OCI-LY1 (cell line): ENCODE results near the gene SLC36A2.

ENCODE experiments used
- CTCF ChIP-seq: fragments of 200-600 bp; sonication (generic), shearing (Covaris generic); IDR thresholded peaks from 2 replicates; pipeline ENCODE4 v1.5.1; 2017; ENCODE audit warnings: mild to moderate bottlenecking, antibody characterized with exemption, low read length, moderate library complexity, mixed read lengths
- EZH2 ChIP-seq: fragments of 200-600 bp; sonication (generic), shearing (Covaris generic); IDR thresholded peaks from 2 replicates; pipeline ENCODE4 v1.8.0; 2017; ENCODE audit warnings: borderline replicate concordance, mixed run types, mild to moderate bottlenecking, antibody characterized with exemption, low read length, moderate library complexity, mixed read lengths

DNA sequence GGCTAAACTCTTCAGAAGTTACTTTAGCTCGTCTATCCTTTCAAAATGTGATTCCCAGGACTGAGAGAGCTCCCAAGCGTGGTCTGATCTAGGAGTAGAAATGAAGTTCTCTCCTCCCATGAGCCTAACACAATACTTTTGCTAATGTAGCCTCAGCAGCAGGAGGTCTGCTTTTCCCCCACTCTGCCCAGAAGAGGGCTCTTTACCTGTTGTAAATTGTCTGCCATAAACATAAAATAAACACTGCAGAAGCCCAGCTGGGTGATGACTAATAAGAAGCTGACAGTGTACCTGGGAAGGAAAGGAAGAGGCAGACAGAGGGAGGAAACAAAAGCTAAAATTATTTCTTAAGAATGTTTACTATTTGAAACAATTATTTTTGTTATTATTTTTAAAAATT lies 59.2 kb downstream of the SLC36A2 start:
- TF ChIP-seq CTCF (peak; percentile 41), EZH2 (no peak)
